Measurements from ENCODE around the gene ZNF525. TPM values are rescaled to one million over a fixed set of nuclear protein-coding genes. Genes with fewer than 3 reads are reported as not detected.
"Not testable (repeated sequence)": the region's sequence is repeated elsewhere in the genome, so short reads cannot be mapped to it uniquely, and the experiment has no call there.

Gene ZNF525
- total RNA-seq, result 16.5 and 19.0 TPM in 2 replicates

- intact Hi-C loops (cut with micrococcal nuclease), result loop anchor here (1.0 to 10.0 kb wide), 10 partner anchors 30 to 1337 kb away; partner anchors contain the start of genes ZNF160, ZNF614, ZNF761 and ZNF765
- Mint-ChIP-seq H3K9me3 (peaks cover 39% of the 10 kb centered on the region), H3K4me1 (ENCODE audit: low read depth) (peaks cover 17% of the 10 kb centered on the region), H3K4me3 (peak within 1 kb of the TSS; percentile 93), H3K27ac (peak within 1 kb of the TSS; percentile 91), H3K36me3 (ENCODE audit: low read depth) (peaks cover 16% of the 10 kb centered on the region), H3K27me3 (ENCODE audit: insufficient read depth) (no peaks in the 10 kb centered on the region)
- DNase-seq (ENCODE audit: low spot score), result peak; percentile 93
Observed at GRCh38 chr19:53365134-53365898, at the start of gene ZNF525. Gene ZNF525 (plus strand): TSS chr19:53365705. CDS start chr19:53372282, 6,577 bp downstream.

- peaks cover 8% of the 10 kb centered on the region for H3K36me3 Mint-ChIP-seq (ENCODE audit: low read depth)
- DNase-seq (ENCODE audit: low spot score), result no peak
- no peak overlapping the region for H3K4me3 Mint-ChIP-seq
Observed at GRCh38 chr19:53328967-53329366, 36.5 kb upstream of the ZNF525 start.

DNA sequence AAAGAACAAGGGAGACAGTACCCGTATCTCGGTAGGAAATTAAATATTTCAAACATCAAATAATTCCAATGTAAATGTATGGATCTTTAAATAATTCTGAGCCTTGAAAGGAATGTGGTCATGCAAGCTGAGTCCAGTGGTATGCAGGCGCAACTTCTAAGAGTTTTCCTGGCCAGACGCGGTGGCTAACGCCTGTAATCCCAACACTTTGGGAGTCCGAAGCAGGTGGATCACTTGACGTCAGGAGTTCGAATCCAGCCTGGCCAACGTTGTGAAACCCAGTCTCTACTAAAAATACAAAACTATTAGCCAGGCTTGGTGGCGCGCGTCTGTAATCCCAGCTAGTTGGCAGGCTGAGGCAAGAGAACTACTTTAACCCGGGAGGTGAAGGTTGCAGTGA is 33.0 kb upstream of the ZNF525 start:
- intact Hi-C loops (cut with micrococcal nuclease), result loop anchor here (2.0 kb wide), 3 partner anchors 174 to 806 kb away; partner anchors contain the start of genes ZNF347, ZNF808 and ZNF816
- DNase-seq (ENCODE audit: low spot score), result no peak
- Mint-ChIP-seq H3K4me3 (peak overlapping the region; percentile 91), H3K4me1 (ENCODE audit: low read depth) (peaks cover 10% of the 10 kb centered on the region), H3K27me3 (ENCODE audit: insufficient read depth) (no peaks in the 10 kb centered on the region), H3K9me3 (peaks cover 36% of the 10 kb centered on the region), H3K27ac (no peak overlapping the region), H3K36me3 (ENCODE audit: low read depth) (peaks cover 24% of the 10 kb centered on the region)

More at GRCh38 chr19:53328967-53329366, 36.5 kb upstream of the ZNF525 start:
- no peaks in the 10 kb centered on the region for H3K27me3 Mint-ChIP-seq (ENCODE audit: insufficient read depth)
- H3K4me1 Mint-ChIP-seq (ENCODE audit: low read depth), result peaks cover under 1% of the 10 kb centered on the region
- intact Hi-C loops (cut with micrococcal nuclease), result no loop called here
- no peak overlapping the region for H3K27ac Mint-ChIP-seq
- peaks cover 51% of the 10 kb centered on the region for H3K9me3 Mint-ChIP-seq

DNA sequence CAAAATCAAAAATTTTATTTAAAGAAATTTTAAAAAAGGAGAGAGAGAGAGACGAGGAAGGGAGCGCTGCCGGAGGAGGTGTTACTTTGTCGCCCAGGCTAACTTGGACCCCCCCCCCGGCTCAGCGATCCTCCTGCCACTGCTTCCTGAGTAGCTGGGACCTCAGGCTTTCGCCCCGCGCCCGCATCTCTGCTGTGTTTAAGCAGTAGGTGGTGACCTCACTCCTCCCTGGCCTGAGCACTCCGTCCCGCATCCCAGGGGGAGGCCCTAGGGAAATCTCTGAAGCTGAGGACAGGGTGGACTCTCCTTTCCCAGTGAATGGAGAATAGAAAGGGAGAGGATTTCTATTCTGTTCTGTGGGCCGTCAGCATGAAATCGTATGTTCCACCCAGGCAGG is 32.4 kb upstream of the ZNF525 start:
- intact Hi-C loops (cut with micrococcal nuclease), result loop anchor here (1.0 to 2.0 kb wide), 13 partner anchors 32 to 1193 kb away; partner anchors contain the start of genes ZNF160, ZNF347, ZNF525 and ZNF761
- Mint-ChIP-seq H3K4me1 (ENCODE audit: low read depth) (peaks cover 10% of the 10 kb centered on the region), H3K27ac (no peak overlapping the region), H3K9me3 (peaks cover 30% of the 10 kb centered on the region), H3K36me3 (ENCODE audit: low read depth) (peaks cover 29% of the 10 kb centered on the region), H3K4me3 (peak overlapping the region; percentile 91), H3K27me3 (ENCODE audit: insufficient read depth) (no peaks in the 10 kb centered on the region)
- DNase-seq (ENCODE audit: low spot score), result peak; percentile 8

GRCh38 chr19:53333463-53334449 is 31.7 kb upstream of the ZNF525 start, which contains the start of gene ZNF845:
Gene ZNF845 (plus strand): TSS chr19:53333749. CDS start chr19:53341308, 7,559 bp downstream.
- peak; percentile 95 for DNase-seq (ENCODE audit: low spot score)
- H3K4me1 Mint-ChIP-seq (ENCODE audit: low read depth), result peaks cover 10% of the 10 kb centered on the region
- H3K4me3 Mint-ChIP-seq, result peak within 1 kb of the TSS; percentile 91
- intact Hi-C loops (cut with micrococcal nuclease), result loop anchor here (1.0 to 2.0 kb wide), 13 partner anchors 32 to 1193 kb away; partner anchors contain the start of genes ZNF160, ZNF347, ZNF525 and ZNF761
- peaks cover 32% of the 10 kb centered on the region for H3K36me3 Mint-ChIP-seq (ENCODE audit: low read depth)
- peaks cover 27% of the 10 kb centered on the region for H3K9me3 Mint-ChIP-seq
- no peaks in the 10 kb centered on the region for H3K27me3 Mint-ChIP-seq (ENCODE audit: insufficient read depth)
- peak within 1 kb of the TSS; percentile 80 for H3K27ac Mint-ChIP-seq

- H3K27ac Mint-ChIP-seq; H3K4me1 Mint-ChIP-seq (ENCODE audit: low read depth); H3K27me3 Mint-ChIP-seq (ENCODE audit: insufficient read depth); intact Hi-C loops (cut with micrococcal nuclease); H3K4me3 Mint-ChIP-seq; DNase-seq (ENCODE audit: low spot score): not testable (repeated sequence)
- H3K9me3 Mint-ChIP-seq, result peaks cover 66% of the 10 kb centered on the region
- peaks cover 88% of the 10 kb centered on the region for H3K36me3 Mint-ChIP-seq (ENCODE audit: low read depth)
Observed at GRCh38 chr19:53344403-53344802, 21.1 kb upstream of the ZNF525 start.

DNA sequence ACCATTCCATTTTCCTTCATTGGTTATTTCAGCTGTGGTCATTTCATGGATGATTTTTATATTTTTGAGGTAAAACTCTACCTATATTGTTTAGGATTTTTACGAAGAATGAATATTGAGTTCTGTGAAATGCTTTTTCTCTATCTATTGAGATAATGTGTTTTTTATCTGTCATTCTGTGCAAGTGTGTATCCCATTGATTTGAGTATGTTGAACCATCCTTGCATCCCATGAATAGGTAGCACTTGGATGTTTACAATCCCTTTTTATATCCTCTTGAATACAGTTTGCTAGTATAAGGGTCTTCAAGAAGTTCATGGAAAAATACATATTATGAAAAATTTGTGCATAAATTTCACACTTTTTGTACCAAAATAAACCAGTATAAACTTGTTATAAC is 9.8 kb upstream of the ZNF525 start:
- intact Hi-C loops (cut with micrococcal nuclease), result no loop called here
- no peak for DNase-seq (ENCODE audit: low spot score)
- Mint-ChIP-seq H3K4me1 (ENCODE audit: low read depth) (no peaks in the 10 kb centered on the region), H3K27me3 (ENCODE audit: insufficient read depth) (no peaks in the 10 kb centered on the region), H3K9me3 (peaks cover 64% of the 10 kb centered on the region), H3K36me3 (ENCODE audit: low read depth) (peaks cover 34% of the 10 kb centered on the region), H3K27ac (no peak overlapping the region), H3K4me3 (no peak overlapping the region)

DNA sequence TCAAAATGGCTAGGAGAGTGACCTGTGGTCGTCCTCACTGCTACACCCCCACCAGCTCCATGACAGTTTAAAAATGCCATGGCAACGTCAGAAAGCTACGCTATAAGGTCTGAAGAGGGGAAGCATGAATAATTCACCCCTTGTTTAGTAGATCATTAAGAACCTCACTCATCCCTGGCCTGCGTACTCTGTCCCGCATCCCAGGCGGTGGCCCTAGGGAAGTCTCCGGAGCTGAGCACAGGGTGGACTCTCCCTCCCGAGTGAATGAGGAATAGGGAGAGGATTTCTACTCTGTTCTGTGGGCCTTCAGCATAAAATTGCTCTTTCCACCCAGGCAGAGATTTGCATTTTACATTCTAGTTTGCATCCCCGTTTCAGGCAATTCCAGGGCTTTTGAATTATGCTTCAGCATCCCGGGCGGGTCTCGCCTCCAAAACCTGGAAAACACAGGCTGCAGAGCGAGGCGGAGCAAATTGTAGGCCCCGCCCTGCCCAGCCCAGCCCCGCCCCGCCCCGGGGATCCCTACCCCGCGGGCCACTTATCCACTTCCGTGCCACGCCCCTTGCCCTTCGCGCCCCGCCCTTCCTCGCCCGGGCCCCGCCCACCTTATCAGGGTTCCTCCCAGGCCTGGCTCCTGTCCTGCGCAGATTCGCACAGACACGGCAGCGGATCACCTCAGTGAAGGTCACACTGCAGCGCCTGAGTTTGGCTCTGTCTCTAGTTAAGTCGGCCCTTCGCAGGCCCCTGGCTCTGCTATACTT is 7.5 kb upstream of the ZNF525 start:
- Mint-ChIP-seq H3K4me1 (ENCODE audit: low read depth) (no peaks in the 10 kb centered on the region), H3K27me3 (ENCODE audit: insufficient read depth) (no peaks in the 10 kb centered on the region), H3K36me3 (ENCODE audit: low read depth) (peaks cover 11% of the 10 kb centered on the region), H3K27ac (no peak overlapping the region), H3K9me3 (peaks cover 63% of the 10 kb centered on the region), H3K4me3 (no peak overlapping the region)
- no peak for DNase-seq (ENCODE audit: low spot score)
- intact Hi-C loops (cut with micrococcal nuclease), result no loop called here

DNA sequence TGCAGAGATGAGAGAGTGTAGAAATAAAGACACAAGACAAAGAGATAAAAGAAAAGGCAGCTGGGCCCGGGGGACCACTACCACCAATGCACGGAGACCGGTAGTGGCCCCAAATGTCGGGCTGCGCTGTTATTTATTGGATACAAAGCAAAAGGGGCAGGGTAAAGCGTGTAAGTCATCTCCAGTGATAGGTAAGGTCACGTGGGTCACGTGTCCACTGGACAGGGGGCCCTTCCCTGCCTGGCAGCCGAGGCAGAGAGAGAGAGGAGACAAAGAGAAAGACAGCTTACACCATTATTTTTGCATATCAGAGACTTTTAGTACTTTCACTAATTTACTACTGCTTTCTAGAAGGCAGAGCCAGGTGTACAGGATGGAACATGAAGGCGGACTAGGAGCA is 5.4 kb upstream of the ZNF525 start:
- not testable (repeated sequence) for H3K36me3 Mint-ChIP-seq (ENCODE audit: low read depth); H3K4me1 Mint-ChIP-seq (ENCODE audit: low read depth)
- intact Hi-C loops (cut with micrococcal nuclease), result loop anchor here (10.0 kb wide), 1 partner anchor 395 kb away; the partner anchor contains the start of gene ZNF816

GRCh38 chr19:53365899-53366493 is 491 bp downstream of the ZNF525 start:
- Mint-ChIP-seq H3K27ac (peak overlapping the region; percentile 91), H3K9me3 (peaks cover 43% of the 10 kb centered on the region), H3K36me3 (ENCODE audit: low read depth) (peaks cover 19% of the 10 kb centered on the region), H3K4me1 (ENCODE audit: low read depth) (peaks cover 17% of the 10 kb centered on the region), H3K27me3 (ENCODE audit: insufficient read depth) (no peaks in the 10 kb centered on the region), H3K4me3 (peak overlapping the region; percentile 93)
- intact Hi-C loops (cut with micrococcal nuclease), result loop anchor here (1.0 to 10.0 kb wide), 10 partner anchors 29 to 1338 kb away; partner anchors contain the start of genes ZNF160, ZNF614, ZNF761 and ZNF765
- DNase-seq (ENCODE audit: low spot score), result no peak

More for the DNA sequence above, 5.4 kb upstream of the ZNF525 start:
- not testable (repeated sequence) for DNase-seq (ENCODE audit: low spot score); H3K27ac Mint-ChIP-seq; H3K4me3 Mint-ChIP-seq; H3K27me3 Mint-ChIP-seq (ENCODE audit: insufficient read depth)
- H3K9me3 Mint-ChIP-seq, result peaks cover 51% of the 10 kb centered on the region

DNA sequence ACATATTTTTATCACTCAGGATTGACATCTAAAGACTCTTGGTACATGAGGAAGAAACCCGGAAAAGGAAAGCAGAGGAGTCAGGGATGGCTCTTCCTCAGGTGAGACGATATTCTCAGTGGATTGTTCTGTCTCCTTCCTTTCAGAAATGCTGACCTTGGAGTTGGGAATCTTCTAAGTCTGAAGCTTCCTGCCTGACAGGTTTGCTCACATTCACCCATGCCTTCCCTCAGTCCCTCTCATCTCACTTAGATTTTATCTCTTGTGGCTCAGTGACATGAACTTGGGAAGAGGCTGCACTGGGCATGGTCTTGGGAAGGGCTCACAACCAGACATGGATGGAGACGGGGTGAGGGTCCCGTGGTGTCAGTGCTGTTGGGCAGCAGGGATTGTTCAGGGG is 6.7 kb downstream of the ZNF525 start:
- Mint-ChIP-seq H3K27ac (no peak overlapping the region), H3K27me3 (ENCODE audit: insufficient read depth) (no peaks in the 10 kb centered on the region), H3K4me3 (no peak overlapping the region), H3K36me3 (ENCODE audit: low read depth) (peaks cover 60% of the 10 kb centered on the region), H3K9me3 (peaks cover 54% of the 10 kb centered on the region), H3K4me1 (ENCODE audit: low read depth) (peaks cover 4% of the 10 kb centered on the region)
- intact Hi-C loops (cut with micrococcal nuclease), result no loop called here
- no peak for DNase-seq (ENCODE audit: low spot score)
